HepG2 (cell line): ENCODE results near the gene RAC2. TPM values are rescaled to one million over a fixed set of nuclear protein-coding genes. Genes with fewer than 3 reads are reported as not detected.

ENCODE experiments used
- ATAC-seq: fragments of 200-7000 bp; cut with Tn5 transposase; 3 replicates; pipeline ENCODE4 v1.9.1; 2020; ENCODE audit warnings: mild to moderate bottlenecking, moderate library complexity
- BruUV-seq: library from RNA; stranded (reverse); fragments of 400-500 nt; replicated peaks from 2 replicates; lab custom pipeline; 2021; lab: Mats Ljungman, UMichigan
- CTCF ChIA-PET: fragments of 300-600 bp; formaldehyde crosslinking; extraction: SDS; loops from one replicate; lab custom pipeline; 2021; ENCODE audit warnings: low total read pairs, inconsistent platforms, low intra/inter-chr PET ratio; lab: Yijun Ruan, JAX
- POLR2A ChIA-PET: fragments of 350-600 bp; sonication (Branson Sonifier 250); formaldehyde crosslinking; loops from one replicate; lab custom pipeline; 2020; ENCODE audit warnings: antibody characterized with exemption, inconsistent platforms; lab: Yijun Ruan, JAX
- DNase-seq: peaks from one replicate; pipeline ENCODE4 v3.0.0-alpha.2; 2015; ENCODE audit warnings: low spot score
- FAIRE-seq: peaks from 3 replicates; lab custom pipeline; 2011; peaks lifted over from hg19 to GRCh38; lab: Jason Lieb, UNC
- H2AFZ ChIP-seq: one replicate; pipeline ENCODE4 v1.6.1; 2011; ENCODE audit warnings: low read length, inconsistent platforms
- H3K27ac ChIP-seq: fragments of 300-600 bp; 3 replicates; pipeline ENCODE4 v1.8.0; 2011; ENCODE audit warnings: mixed run types, mild to moderate bottlenecking, mixed read lengths, low read length, inconsistent platforms; ENCODE audit not compliant: insufficient read depth; ENCODE audit errors: extremely low read length
- H3K27me3 ChIP-seq, 2 experiments: fragments of 200-600 bp in 1 of 2; 2 replicates in 1 of 2; 3 replicates in 1 of 2; pipeline versions ENCODE4 v1.6.0 to v1.8.0; 2011; ENCODE audit warnings: low read length in 2 of 2, mild to moderate bottlenecking in 2 of 2, moderate library complexity in 2 of 2, inconsistent platforms in 1 of 2; ENCODE audit not compliant: insufficient read depth in 2 of 2, control insufficient read depth in 1 of 2
- H3K36me3 ChIP-seq, 2 experiments: fragments of 200-600 bp in 1 of 2; replicated peaks in 1 of 2; 2 replicates in 1 of 2; 3 replicates in 1 of 2; pipeline versions ENCODE4 v1.5.1 to v1.8.0; 2011; ENCODE audit warnings: low read length in 2 of 2, inconsistent platforms in 1 of 2; ENCODE audit not compliant: insufficient read depth in 2 of 2, control insufficient read depth in 1 of 2
- H3K4me1 ChIP-seq: 2 replicates; pipeline ENCODE4 v1.5.1; 2012; ENCODE audit warnings: low read length, inconsistent platforms; ENCODE audit not compliant: insufficient read depth
- H3K4me2 ChIP-seq: 2 replicates; pipeline ENCODE4 v1.6.0; 2011; ENCODE audit warnings: low read depth, low read length, inconsistent platforms
- H3K4me3 ChIP-seq, 3 experiments: fragments of 200-600 bp in 1 of 3; sonication (generic), shearing (Covaris generic) in 1 of 3; replicated peaks in 1 of 3; 2 replicates each; pipeline ENCODE4 v1.5.1; 2011 to 2016; ENCODE audit warnings: low read length in 3 of 3, inconsistent platforms in 2 of 3, low read depth in 2 of 3, mild to moderate bottlenecking in 2 of 3, control low read depth in 1 of 3, mixed read lengths in 1 of 3; ENCODE audit not compliant: insufficient read depth in 1 of 3
- H3K79me2 ChIP-seq: one replicate; pipeline ENCODE4 v1.6.1; 2011; ENCODE audit warnings: low read length, inconsistent platforms; ENCODE audit not compliant: insufficient read depth
- H3K9ac ChIP-seq: 2 replicates; pipeline ENCODE4 v1.6.0; 2011; ENCODE audit warnings: mild to moderate bottlenecking, low read depth, low read length, inconsistent platforms; ENCODE audit not compliant: insufficient read depth
- H3K9me3 ChIP-seq: 2 replicates; pipeline ENCODE4 v1.5.1; 2012; ENCODE audit warnings: mild to moderate bottlenecking, low read length
- H4K20me1 ChIP-seq: 2 replicates; pipeline ENCODE4 v1.6.0; 2011; ENCODE audit warnings: inconsistent platforms, mild to moderate bottlenecking, low read length, moderate library complexity; ENCODE audit not compliant: insufficient read depth
- EED ChIP-seq: sonication (generic); formaldehyde crosslinking; IDR thresholded peaks from 2 replicates; pipeline ENCODE4 v1.5.0; 2020; ENCODE audit warnings: mild to moderate bottlenecking, missing genetic modification reagents
- HNRNPK ChIP-seq: fragments of 200-400 bp; formaldehyde crosslinking; IDR thresholded peaks from 2 replicates; pipeline ENCODE4 v1.6.1; 2018; ENCODE audit warnings: low read length, low read depth, moderate library complexity, mild to moderate bottlenecking; ENCODE audit not compliant: poor library complexity, severe bottlenecking
- JUN ChIP-seq: sonication (generic); formaldehyde crosslinking; IDR thresholded peaks from 2 replicates; pipeline ENCODE4 v1.4.0; 2020; ENCODE audit warnings: mild to moderate bottlenecking, missing genetic modification reagents
- KLF16 ChIP-seq, 2 experiments: sonication (generic) in 1 of 2; formaldehyde crosslinking in 1 of 2; IDR thresholded peaks; 2 replicates each; pipeline versions ENCODE4 v1.6.1 to v1.8.0; 2016 to 2023; ENCODE audit warnings: missing genetic modification reagents in 2 of 2, missing compliant biosample characterization in 1 of 2
- MAFG ChIP-seq: sonication (generic); formaldehyde crosslinking; IDR thresholded peaks from 2 replicates; pipeline ENCODE4 v1.5.1; 2020; ENCODE audit warnings: mild to moderate bottlenecking, missing genetic modification reagents
- MXD3 ChIP-seq: IDR thresholded peaks from 2 replicates; pipeline ENCODE4 v1.6.1; 2016; ENCODE audit warnings: mild to moderate bottlenecking, missing biosample characterization, missing genetic modification reagents
- SCMH1 ChIP-seq: sonication (generic); formaldehyde crosslinking; IDR thresholded peaks from 2 replicates; pipeline ENCODE4 v1.9.0; 2021; ENCODE audit warnings: missing genetic modification reagents, mild to moderate bottlenecking, borderline replicate concordance
- SOX6 ChIP-seq, 2 experiments: fragments of 450-650 bp in 1 of 2; sonication (generic) in 1 of 2; formaldehyde crosslinking in 1 of 2; IDR thresholded peaks; 2 replicates each; pipeline versions ENCODE4 v1.4.0 to v1.6.1; 2017 to 2020; ENCODE audit warnings: antibody characterized with exemption in 1 of 2, mild to moderate bottlenecking in 1 of 2, missing genetic modification reagents in 1 of 2
- SP4 ChIP-seq: sonication (generic); formaldehyde crosslinking; IDR thresholded peaks from 2 replicates; pipeline ENCODE4 v1.8.1; 2023; ENCODE audit warnings: mild to moderate bottlenecking, missing genetic modification reagents
- ZBTB20 ChIP-seq: sonication (generic); formaldehyde crosslinking; IDR thresholded peaks from 2 replicates; pipeline ENCODE4 v1.8.1; 2023; ENCODE audit warnings: missing genetic modification reagents, low read depth, mild to moderate bottlenecking, borderline replicate concordance
- ZNF18 ChIP-seq: sonication (generic); formaldehyde crosslinking; IDR thresholded peaks from 2 replicates; pipeline ENCODE4 v1.8.0; 2022; ENCODE audit warnings: mild to moderate bottlenecking, missing genetic modification reagents; ENCODE audit not compliant: insufficient replicate concordance
- ZNF326 ChIP-seq: sonication (generic); formaldehyde crosslinking; IDR thresholded peaks from 2 replicates; pipeline ENCODE4 v1.4.0; 2020; ENCODE audit warnings: missing genetic modification reagents, borderline replicate concordance
- ZNF468 ChIP-seq: sonication (generic); formaldehyde crosslinking; IDR thresholded peaks from 2 replicates; pipeline ENCODE4 v1.8.0; 2022; ENCODE audit warnings: mild to moderate bottlenecking, moderate library complexity, missing genetic modification reagents
- ZNF790 ChIP-seq: sonication (generic); formaldehyde crosslinking; IDR thresholded peaks from 2 replicates; pipeline ENCODE4 v1.8.0; 2022; ENCODE audit warnings: missing genetic modification reagents, mild to moderate bottlenecking, borderline replicate concordance
- WGBS: methylation state at CpG from one replicate; pipeline ENCODE4 v1.1.6; 2017; ENCODE audit warnings: low lambda C conversion rate; 5-methylcytosine and 5-hydroxymethylcytosine counted together
- in situ Hi-C: cut with HindIII; loops from 2 replicates; pipeline ENCODE4 v1.10.0; 2017; ENCODE audit warnings: low pct_unique_long_range_greater_than_20kb; ENCODE audit not compliant: extremely low pct_ligation_motif_present
- intact Hi-C: fragments of 100-400 bp; cut with micrococcal nuclease; formaldehyde crosslinking; loops from one replicate; pipeline ENCODE4 v1.10.0; 2022; ENCODE audit not compliant: unreplicated experiment
- polyA plus RNA-seq, 8 experiments: library from polyadenylated mRNA; depleted of rRNA in 3 of 8; stranded (reverse) in 7 of 8; unstranded in 1 of 8; fragments of >200 nt; fragmentation: Illumina TruSeq in 4 of 8; extraction: Trizol in 4 of 8; gene quantifications; 2 replicates each; pipeline versions ENCODE4 v1.2.1 to v1.2.3, GENCODE V29; 2011 to 2016; ENCODE audit warnings: low read depth in 4 of 8, missing spikeins in 1 of 8, mixed read lengths in 1 of 8; ENCODE audit not compliant: insufficient read depth in 1 of 8
- total RNA-seq, 5 experiments: library from RNA; depleted of rRNA; stranded (reverse); fragments of >200 nt; fragmentation: Illumina TruSeq; extraction: Trizol; gene quantifications; 2 replicates each; pipeline ENCODE4 v1.2.3, GENCODE V29; 2016; ENCODE audit warnings: low read depth in 1 of 5
- TF ChIP-seq, protein P1 (sequence below): sonication (generic); formaldehyde crosslinking; IDR thresholded peaks from 2 replicates; pipeline ENCODE4 v1.4.0; 2020; ENCODE audit warnings: mild to moderate bottlenecking, missing genetic modification reagents, borderline replicate concordance
- TF ChIP-seq, protein P2 (sequence below): sonication (generic); formaldehyde crosslinking; IDR thresholded peaks from 2 replicates; pipeline ENCODE4 v1.5.0; 2020; ENCODE audit warnings: mild to moderate bottlenecking, missing genetic modification reagents, moderate library complexity

RAC2 gene
- total and polyA plus RNA-seq, 2 of the 13 experiments (the other 11 are each of a cell fraction or from before 2014, with no cell fraction given), result 0.73 TPM; not detected in 1

- Histone ChIP-seq H2AFZ (no peak overlapping the region), H3K36me3 (no peaks in the 10 kb centered on the region), H3K4me2 (no peak overlapping the region), H3K4me1 (0 out of 2 replicates have a peak, but pooled peaks cover 5% of the 10 kb centered on the region), H3K9ac (no peak overlapping the region), H3K79me2 (no peaks in the 10 kb centered on the region), H3K27me3 (peaks cover 0 to 42% of the 10 kb centered on the region in 2 experiments; a peak in 3 of 5 replicates), H3K9me3 (no peaks in the 10 kb centered on the region), H3K27ac (no peak overlapping the region), H4K20me1 (peaks cover 2% of the 10 kb centered on the region; the same call in 1 of the 2 replicates), H3K4me3 (no peak overlapping the region)
- no peak for DNase-seq
- in situ Hi-C loops, result no loop called here
- POLR2A ChIA-PET, result no interaction called here
- CTCF ChIA-PET, result no interaction called here
- 56% methylated on average over 3 of the region's 10 CpGs for WGBS
- TF ChIP-seq, protein P1, sequence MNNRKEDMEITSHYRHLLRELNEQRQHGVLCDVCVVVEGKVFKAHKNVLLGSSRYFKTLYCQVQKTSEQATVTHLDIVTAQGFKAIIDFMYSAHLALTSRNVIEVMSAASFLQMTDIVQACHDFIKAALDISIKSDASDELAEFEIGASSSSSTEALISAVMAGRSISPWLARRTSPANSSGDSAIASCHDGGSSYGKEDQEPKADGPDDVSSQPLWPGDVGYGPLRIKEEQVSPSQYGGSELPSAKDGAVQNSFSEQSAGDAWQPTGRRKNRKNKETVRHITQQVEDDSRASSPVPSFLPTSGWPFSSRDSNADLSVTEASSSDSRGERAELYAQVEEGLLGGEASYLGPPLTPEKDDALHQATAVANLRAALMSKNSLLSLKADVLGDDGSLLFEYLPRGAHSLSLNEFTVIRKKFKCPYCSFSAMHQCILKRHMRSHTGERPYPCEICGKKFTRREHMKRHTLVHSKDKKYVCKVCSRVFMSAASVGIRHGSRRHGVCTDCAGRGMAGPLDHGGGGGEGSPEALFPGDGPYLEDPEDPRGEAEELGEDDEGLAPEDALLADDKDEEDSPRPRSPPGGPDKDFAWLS (CRISPR knock-in tag), result no peak
- TF ChIP-seq EED (no peak), ZNF18 (CRISPR knock-in tag) (no peak), ZBTB20 (CRISPR knock-in tag) (no peak), ZNF468 (CRISPR knock-in tag) (no peak), HNRNPK (no peak), SP4 (CRISPR knock-in tag) (no peak), MAFG (CRISPR knock-in tag) (no peak), MXD3 (CRISPR knock-in tag) (no peak), ZNF326 (CRISPR knock-in tag) (no peak), KLF16 (CRISPR knock-in tag; IDR thresholded peaks at IDR 0.05) (no peak), SOX6 (IDR thresholded peaks at IDR 0.05) (no peak), SOX6 (CRISPR knock-in tag; IDR thresholded peaks at IDR 0.05) (no peak), JUN (CRISPR knock-in tag) (no peak), SCMH1 (no peak), ZNF790 (CRISPR knock-in tag) (no peak)
- TF ChIP-seq, protein P2, sequence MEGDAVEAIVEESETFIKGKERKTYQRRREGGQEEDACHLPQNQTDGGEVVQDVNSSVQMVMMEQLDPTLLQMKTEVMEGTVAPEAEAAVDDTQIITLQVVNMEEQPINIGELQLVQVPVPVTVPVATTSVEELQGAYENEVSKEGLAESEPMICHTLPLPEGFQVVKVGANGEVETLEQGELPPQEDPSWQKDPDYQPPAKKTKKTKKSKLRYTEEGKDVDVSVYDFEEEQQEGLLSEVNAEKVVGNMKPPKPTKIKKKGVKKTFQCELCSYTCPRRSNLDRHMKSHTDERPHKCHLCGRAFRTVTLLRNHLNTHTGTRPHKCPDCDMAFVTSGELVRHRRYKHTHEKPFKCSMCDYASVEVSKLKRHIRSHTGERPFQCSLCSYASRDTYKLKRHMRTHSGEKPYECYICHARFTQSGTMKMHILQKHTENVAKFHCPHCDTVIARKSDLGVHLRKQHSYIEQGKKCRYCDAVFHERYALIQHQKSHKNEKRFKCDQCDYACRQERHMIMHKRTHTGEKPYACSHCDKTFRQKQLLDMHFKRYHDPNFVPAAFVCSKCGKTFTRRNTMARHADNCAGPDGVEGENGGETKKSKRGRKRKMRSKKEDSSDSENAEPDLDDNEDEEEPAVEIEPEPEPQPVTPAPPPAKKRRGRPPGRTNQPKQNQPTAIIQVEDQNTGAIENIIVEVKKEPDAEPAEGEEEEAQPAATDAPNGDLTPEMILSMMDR, result no peak
- no peak for FAIRE-seq
- BruUV-seq, result no TSS peak
- intact Hi-C loops, result no loop called here
- peak; percentile 46 for ATAC-seq
Measured at GRCh38 chr22:37239336-37240239, 4.5 kb downstream of the RAC2 start.
